Spleen (tissue), 7 donors: ENCODE results near the gene ACSF2.

Experiments
- CTCF ChIP-seq, 11 experiments: fragments of 200-600 bp in 7 of 11; fragments of 450-650 bp in 4 of 11; sonication (generic) in 4 of 11; IDR thresholded peaks in 8 of 11; conservative IDR thresholded peaks in 3 of 11; 1 replicate in 7 of 11; 2 replicates in 4 of 11; pipeline versions ENCODE4 v1.4.0 to v1.8.0; 2016 to 2021; ENCODE audit warnings: antibody characterized with exemption in 11 of 11, inconsistent platforms in 4 of 11, mild to moderate bottlenecking in 1 of 11
- POLR2A ChIP-seq, 3 donors: fragments of 450-650 bp; IDR thresholded peaks; one replicate each; pipeline ENCODE4 v1.5.1; 2017; ENCODE audit warnings: antibody characterized with exemption in 3 of 3, mild to moderate bottlenecking in 1 of 3
- POLR2AphosphoS5 ChIP-seq, 3 donors: sonication (generic); formaldehyde crosslinking; IDR thresholded peaks; one replicate each; pipeline ENCODE4 v1.5.1; 2017; ENCODE audit warnings: antibody characterized with exemption in 3 of 3
- donor health status: DM: no; HTN: no; CAD: no; lungs with moderate emphysema.
- donor health status: DM: no; HTN: no; CAD: no.
- donor health status: DM: no; HTN: no; CAD: no.

GRCh38 chr17:50467114-50467854 is 41.3 kb downstream of the ACSF2 start:
- TF ChIP-seq POLR2AphosphoS5 (IDR thresholded peaks at IDR 0.05) (no peak), CTCF (IDR thresholded peaks at IDR 0.05 in 8 of 11, conservative IDR thresholded peaks at IDR 0.05 in 3 of 11) (no peak), POLR2A (IDR thresholded peaks at IDR 0.05) (no peak)
